Subcutaneous adipose tissue (tissue), 4 donors: ENCODE data around the gene BTLA. TPM values are rescaled to one million over a fixed set of nuclear protein-coding genes. Genes with fewer than 3 reads are reported as not detected.

Source experiments
- CTCF ChIP-seq: fragments of 450-650 bp; IDR thresholded peaks from one replicate; pipeline ENCODE4 v1.5.1; 2016; ENCODE audit warnings: low read depth, mild to moderate bottlenecking, control low read depth, antibody characterized with exemption, moderate library complexity
- total RNA-seq, 4 donors: library from RNA; depleted of rRNA; stranded (reverse); fragments of >200 nt; gene quantifications; one replicate each; pipeline ENCODE4 v1.1.0, GENCODE V29; 2016

Gene BTLA
- total RNA-seq, 4 donors from 2014 or later, result 1.3 to 1.5 TPM; not detected in 2

GRCh38 chr3:112416391-112417212 lies 82.7 kb downstream of the BTLA start:
- TF ChIP-seq CTCF, result no peak

- TF ChIP-seq CTCF, result no peak
Observed at GRCh38 chr3:112415390-112415789, 83.9 kb downstream of the BTLA start.

Other genes with a start within 250 kb of the BTLA start
- gene SLC9C1, start 205.3 kb downstream of the BTLA start, total RNA-seq, result under 1 TPM in 2 of 4 donors, not detected in 2; 0.17 to 0.75 TPM
- 10 to 100 TPM in 1 of 4 donors, 1 to 10 TPM in 3; 2.6 to 10.2 (median 6.7) TPM for gene CD200, start 166.3 kb downstream of the BTLA start, total RNA-seq
- 10 to 100 TPM; 53.9 to 79.3 (median 70.3) TPM for gene ATG3, start 62.5 kb upstream of the BTLA start, total RNA-seq
- 10 to 100 TPM; 26.6 to 42.6 (median 37.6) TPM for gene SLC35A5, start 62.6 kb upstream of the BTLA start, total RNA-seq
- gene CCDC80, start 141.7 kb upstream of the BTLA start, total RNA-seq, result 100 to 1,000 TPM in 2 of 4 donors, 10 to 100 TPM in 2; 50.3 to 260 (median 122) TPM